Esophagus mucosa (tissue), 1 donor: ENCODE results near the gene SNX9. TPM values are rescaled to one million over a fixed set of nuclear protein-coding genes. Genes with fewer than 3 reads are reported as not detected.
"Not testable (repeated sequence)": the region's sequence is repeated elsewhere in the genome, so short reads cannot be mapped to it uniquely, and the experiment has no call there.

Source experiments
- ATAC-seq: fragments of 200-7000 bp; cut with Tn5 transposase; one replicate; pipeline ENCODE4 v1.9.1; 2020
- total RNA-seq: library from RNA; stranded (reverse); gene quantifications from one replicate; pipeline ENCODE4 v1.2.4, GENCODE V29; 2023
- donor health status: DM: yes; HTN: yes; CAD: no.

Gene SNX9
- total RNA-seq, result 19.3 TPM

GRCh38 chr6:157823001-157823527 lies at the start of gene SNX9:
TSS of gene SNX9 (plus strand) at chr6:157823246. CDS start at chr6:157823435, 189 bp downstream.
- peak; percentile 89 for ATAC-seq

GRCh38 chr6:157773248-157773773 lies 49.7 kb upstream of the SNX9 start:
- no peak for ATAC-seq

- peak; percentile 83 for ATAC-seq
Measured at GRCh38 chr6:157774153-157775135, 48.6 kb upstream of the SNX9 start.

GRCh38 chr6:157775376-157775775 lies 47.7 kb upstream of the SNX9 start:
- no peak for ATAC-seq

GRCh38 chr6:157777344-157777743 lies 45.7 kb upstream of the SNX9 start:
- ATAC-seq, result no peak

- ATAC-seq, result peak; percentile 79
Measured at GRCh38 chr6:157778719-157779118, 44.3 kb upstream of the SNX9 start.

- peak; percentile 22 for ATAC-seq
Measured at GRCh38 chr6:157779705-157780604, 43.1 kb upstream of the SNX9 start.

- no peak for ATAC-seq
Measured at GRCh38 chr6:157785636-157786035, 37.4 kb upstream of the SNX9 start.

- ATAC-seq, result no peak
Measured at GRCh38 chr6:157786221-157786620, 36.8 kb upstream of the SNX9 start.

GRCh38 chr6:157787080-157787479 lies 36.0 kb upstream of the SNX9 start:
- ATAC-seq, result no peak

- no peak for ATAC-seq
Measured at GRCh38 chr6:157788180-157788579, 34.9 kb upstream of the SNX9 start.

- ATAC-seq, result no peak
Measured at GRCh38 chr6:157789297-157789696, 33.7 kb upstream of the SNX9 start.

GRCh38 chr6:157789861-157790260 lies 33.2 kb upstream of the SNX9 start:
- ATAC-seq, result no peak

- ATAC-seq, result no peak
Measured at GRCh38 chr6:157790548-157791160, 32.4 kb upstream of the SNX9 start.

GRCh38 chr6:157791450-157791849 lies 31.6 kb upstream of the SNX9 start:
- ATAC-seq, result no peak

GRCh38 chr6:157792671-157793070 lies 30.4 kb upstream of the SNX9 start:
- no peak for ATAC-seq

GRCh38 chr6:157794012-157794411 lies 29.0 kb upstream of the SNX9 start:
- not testable (repeated sequence) for ATAC-seq

- no peak for ATAC-seq
Measured at GRCh38 chr6:157795841-157796240, 27.2 kb upstream of the SNX9 start.

- no peak for ATAC-seq
Measured at GRCh38 chr6:157798851-157799250, 24.2 kb upstream of the SNX9 start.

GRCh38 chr6:157799561-157799960 lies 23.5 kb upstream of the SNX9 start:
- not testable (repeated sequence) for ATAC-seq

GRCh38 chr6:157800420-157801237 lies 22.4 kb upstream of the SNX9 start:
- ATAC-seq, result peak; percentile 38
